ENCODE data around the gene UST.
"Not testable (repeated sequence)": the region's sequence is repeated elsewhere in the genome, so short reads cannot be mapped to it uniquely, and the experiment has no call there.

UST gene

DNA sequence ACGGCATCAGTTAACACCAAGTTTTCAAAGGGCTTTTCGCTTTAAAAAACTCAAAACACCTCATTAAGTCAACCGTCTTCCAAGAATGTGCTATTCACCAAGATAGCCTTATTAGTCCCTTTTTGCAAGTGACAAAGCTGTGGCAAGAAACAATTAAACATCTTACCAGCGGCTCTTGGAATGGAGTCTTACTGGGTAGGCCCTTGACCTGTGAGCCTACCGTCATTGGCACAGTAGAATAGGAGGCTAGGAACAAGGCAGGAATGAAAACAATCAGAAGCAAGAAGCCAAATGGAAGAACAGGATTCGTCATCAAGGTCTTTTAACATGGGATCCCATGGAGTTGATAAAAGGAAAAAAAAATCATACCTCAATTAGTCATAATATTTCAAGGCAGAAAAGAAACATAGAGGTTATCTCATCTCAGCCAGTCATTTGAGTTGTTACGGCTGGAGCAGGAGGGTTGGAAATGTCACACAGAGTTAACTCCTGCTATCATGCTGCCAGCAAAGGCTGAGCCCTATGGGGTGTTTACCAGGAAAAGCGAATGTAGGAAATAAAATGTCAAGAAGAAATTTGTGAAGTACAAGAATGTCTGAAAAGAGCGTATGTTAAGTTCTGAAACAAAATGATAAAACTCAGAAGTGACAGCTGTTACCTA, 236.4 kb downstream of the UST start:
- ATAC-seq = no peak

- no peak for ATAC-seq
These were observed 237.1 kb downstream of the UST start for GRCh38 chr6:148983966-148984365.

GRCh38 chr6:148984531-148985056, 237.8 kb downstream of the UST start:
- no peak for ATAC-seq

GRCh38 chr6:148985499-148985898, 238.7 kb downstream of the UST start:
- ATAC-seq = no peak

- ATAC-seq = no peak
These were observed 239.8 kb downstream of the UST start for GRCh38 chr6:148986608-148987007.

DNA sequence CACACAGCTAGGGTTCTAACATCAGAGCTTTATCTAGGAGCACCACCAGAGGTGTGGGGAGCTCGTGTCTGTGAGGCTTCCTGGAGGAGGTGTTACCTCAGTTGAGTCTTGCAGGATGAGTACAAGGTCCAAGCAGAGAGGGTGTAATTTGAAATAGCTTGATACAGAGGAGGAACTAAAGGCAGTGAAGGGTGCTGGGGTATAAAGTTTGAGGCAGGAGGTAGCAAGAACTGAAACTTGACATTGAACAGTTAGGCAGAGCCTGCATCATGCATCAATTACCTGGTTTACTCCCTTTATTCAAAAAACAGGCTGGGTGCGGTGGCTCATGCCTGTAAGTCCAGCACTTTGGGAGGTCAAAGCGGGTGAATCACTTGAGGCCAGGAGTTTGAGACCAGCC, 241.2 kb downstream of the UST start:
- no peak for ATAC-seq

GRCh38 chr6:148989585-148989984, 242.8 kb downstream of the UST start:
- no peak for ATAC-seq

GRCh38 chr6:148990403-148990802, 243.6 kb downstream of the UST start:
- ATAC-seq = no peak

DNA sequence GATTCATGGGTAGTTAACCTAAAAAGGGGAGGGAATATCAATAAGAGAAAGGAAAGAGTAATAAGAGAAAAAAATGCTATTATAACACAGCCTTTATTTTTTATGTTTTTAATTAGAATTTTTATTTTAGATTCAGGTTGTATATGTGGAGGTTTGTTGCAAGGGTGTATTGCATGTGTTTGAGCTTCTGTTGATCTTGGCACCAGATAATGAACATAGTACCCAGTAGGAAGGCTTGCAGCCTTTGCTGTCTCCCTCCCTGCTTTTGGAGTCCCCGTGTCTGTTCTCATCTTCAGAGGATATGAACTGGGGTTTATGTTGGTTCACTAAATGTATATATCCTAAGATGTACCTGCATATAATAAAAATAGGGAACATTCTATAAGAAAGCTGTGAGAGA, 250.0 kb downstream of the UST start:
- no peak for ATAC-seq

GRCh38 chr6:148997865-148998264, 251.0 kb downstream of the UST start:
- ATAC-seq = no peak

- ATAC-seq = no peak
These were observed 251.9 kb downstream of the UST start for GRCh38 chr6:148998704-148999103.

GRCh38 chr6:148999501-148999900, 252.7 kb downstream of the UST start:
- ATAC-seq = no peak

DNA sequence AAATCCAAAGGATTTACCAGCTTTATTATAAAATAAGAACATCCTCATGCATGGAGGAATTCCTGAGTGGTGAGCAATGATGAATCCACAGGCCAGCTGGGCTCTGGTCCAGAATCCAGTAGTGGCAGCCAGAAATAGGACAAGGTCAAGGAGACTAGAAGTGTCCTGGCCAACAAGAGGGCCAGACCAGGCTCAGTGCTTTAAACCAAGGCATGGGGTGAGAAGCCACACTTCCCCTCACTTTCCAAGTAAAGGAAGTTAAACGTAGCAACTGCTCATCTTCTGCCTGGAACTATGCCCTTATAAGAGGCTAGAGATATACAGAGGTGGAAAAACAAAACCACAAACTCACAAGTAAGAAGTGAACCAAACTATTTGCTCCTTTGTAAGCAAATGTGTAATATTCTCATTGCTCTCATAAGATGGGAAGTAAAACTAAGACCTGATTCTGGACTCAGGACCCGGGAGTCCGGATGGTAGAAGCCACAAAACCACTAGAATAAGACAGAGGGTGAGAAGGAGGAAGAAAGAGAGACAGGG, 253.2 kb downstream of the UST start:
- ATAC-seq = no peak

DNA sequence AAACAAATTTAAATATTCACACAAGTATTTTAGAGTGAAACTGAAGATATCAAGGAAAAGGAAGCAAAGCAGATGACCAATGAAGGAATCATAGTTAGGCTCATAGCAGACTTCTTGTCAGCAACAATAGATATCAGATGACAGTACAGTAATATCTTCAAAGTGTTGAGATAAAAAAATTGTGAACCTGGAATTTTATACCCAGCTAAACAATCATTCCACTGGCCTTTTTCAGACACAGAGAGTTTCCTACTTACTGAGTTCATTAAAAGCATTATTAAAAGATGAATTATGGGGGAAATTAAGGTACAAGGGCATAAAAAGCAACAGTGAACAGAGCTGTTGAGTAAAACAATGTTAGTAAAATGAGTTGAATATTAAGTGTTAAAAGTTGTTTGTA, 254.6 kb downstream of the UST start:
- ATAC-seq = no peak

DNA sequence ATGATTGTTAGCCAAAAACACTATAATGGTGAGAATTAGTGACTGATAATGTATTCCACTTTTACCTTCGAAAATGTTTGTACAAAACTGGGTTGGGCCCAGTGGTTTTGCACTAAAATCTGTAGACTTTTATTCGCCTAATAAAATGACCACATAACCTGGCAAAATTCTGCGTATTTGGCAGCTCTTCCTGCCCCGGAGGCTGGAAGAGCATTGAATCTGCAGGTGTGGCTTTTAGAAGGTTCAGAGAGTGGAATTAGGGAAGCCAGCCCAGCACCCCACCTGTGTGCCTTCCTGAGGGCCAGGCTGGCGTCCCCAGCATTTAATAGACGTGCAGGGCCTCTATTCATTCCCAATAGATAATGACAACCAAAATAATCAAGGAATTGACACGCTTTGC, 256.7 kb downstream of the UST start:
- ATAC-seq = no peak

DNA sequence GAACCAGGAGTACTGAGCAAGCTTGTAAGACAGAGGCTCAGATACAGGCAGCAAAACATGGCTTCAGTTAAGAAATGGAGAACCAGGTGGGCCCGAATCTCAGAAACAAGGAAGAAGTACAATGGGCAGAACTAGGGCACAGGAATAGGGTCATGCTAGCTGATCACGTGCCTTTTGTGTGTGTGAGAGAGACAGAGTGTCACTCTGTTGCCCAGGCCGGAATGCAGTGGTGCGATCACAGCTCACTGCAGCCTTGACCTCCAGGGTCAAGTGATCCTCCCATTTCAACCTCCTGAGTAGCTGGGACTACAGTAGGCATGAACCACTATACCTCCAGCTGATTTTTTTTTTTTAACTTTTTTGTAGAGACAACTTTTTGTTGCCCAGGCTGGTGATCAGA, 257.8 kb downstream of the UST start:
- no peak for ATAC-seq

- not testable (repeated sequence) for ATAC-seq
These were observed 259.4 kb downstream of the UST start for GRCh38 chr6:149006236-149006635.

DNA sequence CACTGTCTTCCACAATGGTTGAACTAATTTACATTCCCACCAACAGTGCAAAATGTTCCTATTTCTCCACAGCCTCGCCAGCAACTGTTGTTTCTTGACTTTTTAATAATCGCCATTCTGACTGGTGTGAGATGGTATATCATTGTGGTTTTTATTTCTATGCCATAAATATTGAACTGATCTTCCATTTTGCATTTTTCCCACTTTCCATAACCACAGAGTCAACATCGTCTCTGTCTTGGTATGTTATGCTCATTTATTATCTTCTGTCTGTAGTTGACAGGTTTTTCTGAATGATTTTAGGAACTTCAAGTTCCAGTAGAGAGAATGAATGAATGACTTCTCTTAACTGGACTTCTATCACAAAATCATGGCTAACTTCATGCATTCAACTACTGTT, 259.8 kb downstream of the UST start:
- ATAC-seq = no peak

DNA sequence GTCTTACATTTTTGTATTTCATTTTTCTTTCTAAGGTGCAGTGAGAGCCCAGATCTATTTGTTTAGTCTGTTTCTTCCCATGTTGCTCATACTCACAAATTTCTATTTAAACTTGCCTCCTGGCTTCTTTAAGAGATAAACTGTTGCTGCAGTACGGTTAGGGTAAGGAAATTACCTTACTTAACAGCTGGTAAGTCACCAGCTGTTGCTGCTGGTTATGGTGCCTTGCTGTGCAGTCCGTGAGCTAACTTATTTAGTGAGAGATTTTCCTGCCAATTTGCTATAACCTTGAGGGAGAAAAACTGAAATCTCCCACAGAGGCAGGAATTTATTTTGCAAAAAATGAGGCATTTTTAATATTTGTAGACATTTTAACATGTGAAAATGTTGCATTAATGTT, 261.0 kb downstream of the UST start:
- ATAC-seq = no peak

- no peak for ATAC-seq
These were observed 261.9 kb downstream of the UST start for GRCh38 chr6:149008741-149009140.

- ATAC-seq = no peak
These were observed 265.3 kb downstream of the UST start for GRCh38 chr6:149012040-149012545.

DNA sequence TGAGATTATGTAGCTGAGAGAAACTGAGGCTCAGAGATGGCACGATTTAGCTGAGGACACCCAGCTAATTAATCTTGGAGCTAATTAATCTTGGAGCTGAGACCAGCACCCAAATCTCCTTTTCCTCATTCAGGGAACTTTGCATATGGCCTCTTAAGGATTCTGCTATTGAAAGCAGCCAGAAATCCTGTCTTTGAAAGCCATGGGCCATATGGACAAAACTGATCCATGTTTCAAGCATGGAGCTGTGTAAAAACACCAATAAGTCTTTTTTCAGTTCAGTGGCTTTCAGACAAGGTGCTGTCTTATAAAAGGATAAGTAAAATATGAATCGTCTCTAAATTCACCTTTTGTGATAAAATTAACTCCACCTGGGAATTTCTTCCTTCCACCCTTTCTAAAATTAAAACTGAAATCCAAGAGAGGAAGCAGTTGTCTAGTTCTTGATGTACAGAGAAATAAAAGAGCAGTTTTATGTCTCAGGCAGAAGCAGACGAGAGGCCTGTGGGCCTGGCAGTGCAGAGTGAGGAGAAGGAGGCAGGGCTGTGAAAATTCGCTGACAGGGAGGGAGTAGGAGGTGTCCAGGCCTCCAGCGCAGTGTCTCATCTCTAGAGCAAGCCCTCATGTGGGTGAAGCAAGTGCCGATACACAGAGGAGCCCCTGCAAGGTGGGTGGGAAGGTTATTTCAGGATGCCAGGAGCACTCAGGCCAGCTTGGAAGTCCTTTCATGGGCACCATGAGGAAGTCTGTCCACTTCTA, 266.9 kb downstream of the UST start:
- no peak for ATAC-seq

- ATAC-seq = no peak
These were observed 268.1 kb downstream of the UST start for GRCh38 chr6:149014631-149015534.
